ENCODE data around the gene SAFB2.

The SAFB2 gene

GRCh38 chr19:5575590-5575989, 47.0 kb downstream of the SAFB2 start:
- TF ChIP-seq CTCF (IDR thresholded peaks at IDR 0.05; ENCODE audit: insufficient read depth, missing control alignments), result no peak
- DNase-seq (ENCODE audit: insufficient read length, low spot score) (no peak), FAIRE-seq (no peak)

- peak; percentile 72 for DNase-seq (ENCODE audit: insufficient read length, low spot score)
- no peak for TF ChIP-seq CTCF (IDR thresholded peaks at IDR 0.05; ENCODE audit: insufficient read depth, missing control alignments)
- FAIRE-seq, result peak; percentile 87
Observed at GRCh38 chr19:5572556-5573286, 49.9 kb downstream of the SAFB2 start.

- no peak for TF ChIP-seq CTCF (IDR thresholded peaks at IDR 0.05; ENCODE audit: insufficient read depth, missing control alignments)
- FAIRE-seq (no peak), DNase-seq (ENCODE audit: insufficient read length, low spot score) (no peak)
Observed at GRCh38 chr19:5571777-5572176, 50.8 kb downstream of the SAFB2 start.

- DNase-seq (ENCODE audit: insufficient read length, low spot score) (no peak), FAIRE-seq (no peak)
- no peak for TF ChIP-seq CTCF (IDR thresholded peaks at IDR 0.05; ENCODE audit: insufficient read depth, missing control alignments)
Observed at GRCh38 chr19:5567970-5568407, 54.6 kb downstream of the SAFB2 start.

- no peak for DNase-seq (ENCODE audit: insufficient read length, low spot score)
- no peak for FAIRE-seq
- TF ChIP-seq CTCF (IDR thresholded peaks at IDR 0.05; ENCODE audit: insufficient read depth, missing control alignments), result no peak
Observed at GRCh38 chr19:5567360-5567969, 55.1 kb downstream of the SAFB2 start, which contains the start of gene TINCR. Gene TINCR, minus strand, starts transcription at chr19:5567953.

GRCh38 chr19:5564930-5565329, 57.6 kb downstream of the SAFB2 start:
- TF ChIP-seq CTCF (IDR thresholded peaks at IDR 0.05; ENCODE audit: insufficient read depth, missing control alignments), result no peak
- FAIRE-seq (no peak), DNase-seq (ENCODE audit: insufficient read length, low spot score) (no peak)
